ENCODE results near the gene PCNA.

The PCNA gene

GRCh38 chr20:5065166-5065878 lies 54.4 kb downstream of the PCNA start:
- no peak for DNase-seq (ENCODE audit: low spot score)
